Gastrocnemius medialis (tissue), 4 donors: ENCODE measurements around the gene DSG2.

Experiments
- POLR2A ChIP-seq, 2 donors: fragments of 450-650 bp; IDR thresholded peaks; one replicate each; pipeline ENCODE4 v1.6.1; 2017; ENCODE audit warnings: antibody characterized with exemption in 2 of 2, mild to moderate bottlenecking in 2 of 2, moderate library complexity in 2 of 2
- TF ChIP-seq, protein P1 (sequence below), 5 experiments: fragments of 450-650 bp in 3 of 5; fragments of 200-600 bp in 2 of 5; sonication (generic) in 2 of 5; IDR thresholded peaks in 4 of 5; conservative IDR thresholded peaks in 1 of 5; 1 replicate in 4 of 5; 2 replicates in 1 of 5; pipeline ENCODE4 v1.5.1; 2016 to 2019; ENCODE audit warnings: antibody characterized with exemption in 5 of 5, mild to moderate bottlenecking in 3 of 5, moderate library complexity in 3 of 5

DNA sequence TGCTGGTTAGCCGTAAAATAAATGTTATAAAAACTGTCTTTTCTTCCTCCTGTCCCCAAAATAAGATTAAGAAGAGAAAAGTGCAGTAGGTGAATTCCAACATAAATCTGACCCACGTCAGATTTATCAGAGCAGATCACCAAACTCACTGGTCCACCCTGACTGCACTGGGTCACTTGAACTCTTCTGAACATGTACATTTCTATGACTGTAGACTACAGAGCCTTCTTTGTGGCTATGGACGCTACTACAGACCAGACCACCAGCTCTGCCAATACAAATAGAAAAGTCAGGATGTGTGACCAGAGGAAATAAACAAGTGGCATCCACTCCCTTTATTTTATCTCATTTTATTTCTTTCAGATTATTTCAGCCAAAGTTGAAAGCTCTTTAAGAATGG, 11.6 kb downstream of the DSG2 start:
- TF ChIP-seq, protein P1, sequence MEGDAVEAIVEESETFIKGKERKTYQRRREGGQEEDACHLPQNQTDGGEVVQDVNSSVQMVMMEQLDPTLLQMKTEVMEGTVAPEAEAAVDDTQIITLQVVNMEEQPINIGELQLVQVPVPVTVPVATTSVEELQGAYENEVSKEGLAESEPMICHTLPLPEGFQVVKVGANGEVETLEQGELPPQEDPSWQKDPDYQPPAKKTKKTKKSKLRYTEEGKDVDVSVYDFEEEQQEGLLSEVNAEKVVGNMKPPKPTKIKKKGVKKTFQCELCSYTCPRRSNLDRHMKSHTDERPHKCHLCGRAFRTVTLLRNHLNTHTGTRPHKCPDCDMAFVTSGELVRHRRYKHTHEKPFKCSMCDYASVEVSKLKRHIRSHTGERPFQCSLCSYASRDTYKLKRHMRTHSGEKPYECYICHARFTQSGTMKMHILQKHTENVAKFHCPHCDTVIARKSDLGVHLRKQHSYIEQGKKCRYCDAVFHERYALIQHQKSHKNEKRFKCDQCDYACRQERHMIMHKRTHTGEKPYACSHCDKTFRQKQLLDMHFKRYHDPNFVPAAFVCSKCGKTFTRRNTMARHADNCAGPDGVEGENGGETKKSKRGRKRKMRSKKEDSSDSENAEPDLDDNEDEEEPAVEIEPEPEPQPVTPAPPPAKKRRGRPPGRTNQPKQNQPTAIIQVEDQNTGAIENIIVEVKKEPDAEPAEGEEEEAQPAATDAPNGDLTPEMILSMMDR (IDR thresholded peaks at IDR 0.05 in 4 of 5, conservative IDR thresholded peaks at IDR 0.05 in 1 of 5): no peak
- no peak for TF ChIP-seq POLR2A (IDR thresholded peaks at IDR 0.05)
